ENCODE results near the gene HOXD11. TPM values are rescaled to one million over a fixed set of nuclear protein-coding genes. Genes with fewer than 3 reads are reported as not detected.

HOXD11 gene
- total RNA-seq, 1 donor from 2014 or later, result not detected

DNA sequence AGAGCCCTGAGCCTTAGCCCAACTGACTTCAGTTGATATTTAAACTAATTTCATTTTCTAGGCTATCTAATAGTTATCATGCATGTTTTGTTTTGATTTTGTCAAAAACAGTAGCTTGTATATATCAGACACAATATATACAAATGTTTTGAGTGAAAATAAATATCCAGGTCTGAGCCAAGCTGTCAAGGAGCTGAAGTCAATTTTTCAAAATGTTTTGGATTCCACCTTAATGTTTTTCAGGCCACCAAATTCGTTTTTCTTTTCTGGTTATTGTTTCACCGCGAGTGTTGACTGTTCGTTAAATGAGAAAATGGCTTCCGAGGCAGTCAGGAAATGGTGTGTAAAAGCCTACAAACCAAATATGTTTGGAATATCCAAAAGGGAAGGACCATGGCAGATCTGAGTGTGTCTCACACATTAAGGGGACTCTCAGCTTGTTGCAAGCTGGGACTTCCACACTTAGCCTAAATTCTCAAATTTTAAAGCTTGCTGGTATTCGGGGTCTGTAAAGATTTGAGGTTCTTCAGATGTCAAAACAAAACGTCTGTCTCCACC, 4.7 kb upstream of the HOXD11 start:
- FAIRE-seq (no peak), DNase-seq (ENCODE audit: low spot score in 2 of 2) (no peak)

- FAIRE-seq (no peak), DNase-seq (ENCODE audit: low spot score in 2 of 2) (no peak)
Observed at GRCh38 chr2:176103194-176103593, 3.9 kb upstream of the HOXD11 start.

- no peak for FAIRE-seq
- no peak for DNase-seq (ENCODE audit: low spot score in 2 of 2)
Observed at GRCh38 chr2:176103742-176104315, 3.3 kb upstream of the HOXD11 start.

GRCh38 chr2:176104316-176105077, 2.6 kb upstream of the HOXD11 start:
- FAIRE-seq, result no peak
- no peak for DNase-seq (ENCODE audit: low spot score in 2 of 2)

- DNase-seq (ENCODE audit: low spot score in 2 of 2), result no peak
- no peak for FAIRE-seq
Observed at GRCh38 chr2:176105078-176105729, 1.9 kb upstream of the HOXD11 start.

DNA sequence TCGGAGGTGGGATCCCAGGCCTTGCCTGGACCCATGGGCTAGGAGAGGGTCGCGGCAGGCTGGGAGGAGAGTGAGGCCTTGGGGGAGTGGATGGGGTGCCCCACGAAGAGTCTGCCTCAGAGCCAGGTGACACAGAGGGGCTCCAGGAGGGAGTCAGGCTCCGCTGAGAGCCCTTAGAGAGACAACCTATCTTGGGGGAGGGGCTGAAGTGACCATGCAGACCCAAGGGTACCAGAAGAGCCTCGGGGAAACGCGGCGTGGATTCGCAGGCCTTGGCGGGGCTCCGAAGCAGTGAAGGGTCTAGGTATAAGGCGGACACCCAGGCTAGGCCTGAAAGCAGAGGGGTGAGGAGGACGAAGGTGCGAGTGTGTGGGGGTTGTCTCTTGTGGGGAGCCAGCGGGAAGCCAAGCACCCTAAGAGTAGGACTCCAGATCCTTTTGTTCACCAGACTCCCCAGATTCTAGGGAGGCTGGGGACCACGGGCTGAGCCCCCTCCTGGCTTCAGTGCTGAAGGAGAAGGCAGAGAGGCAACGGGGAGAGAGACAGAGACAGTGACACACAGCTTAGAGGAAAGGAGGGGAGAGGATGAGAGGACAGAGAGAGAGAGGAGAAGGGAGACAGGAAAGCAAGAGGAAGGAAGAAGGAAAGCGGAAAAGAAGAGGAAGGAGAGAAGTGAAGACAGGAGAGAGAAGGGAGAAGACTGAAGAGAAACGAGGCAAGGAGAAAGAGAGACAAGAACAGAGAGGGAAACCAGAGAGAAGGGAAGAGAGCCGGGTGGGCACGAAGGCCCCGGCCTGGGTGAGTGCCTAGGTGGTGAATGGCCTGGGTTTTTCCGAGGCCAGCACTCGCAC, 1.1 kb upstream of the HOXD11 start:
- FAIRE-seq (no peak), DNase-seq (ENCODE audit: low spot score in 2 of 2) (no peak)

DNA sequence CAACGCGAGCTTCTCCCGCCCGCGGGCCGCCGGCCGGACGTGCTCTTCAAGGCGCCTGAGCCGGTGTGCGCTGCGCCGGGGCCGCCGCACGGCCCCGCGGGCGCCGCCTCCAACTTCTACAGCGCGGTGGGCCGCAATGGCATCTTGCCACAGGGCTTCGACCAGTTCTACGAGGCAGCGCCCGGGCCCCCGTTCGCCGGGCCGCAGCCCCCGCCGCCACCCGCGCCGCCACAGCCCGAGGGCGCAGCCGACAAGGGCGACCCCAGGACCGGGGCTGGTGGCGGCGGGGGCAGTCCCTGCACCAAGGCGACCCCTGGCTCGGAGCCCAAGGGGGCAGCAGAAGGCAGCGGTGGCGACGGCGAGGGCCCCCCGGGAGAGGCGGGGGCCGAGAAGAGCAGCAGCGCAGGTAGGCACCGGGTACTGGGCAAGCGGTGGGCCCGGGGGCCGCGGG, 676 bp downstream of the HOXD11 start:
- no peak for DNase-seq (ENCODE audit: low spot score in 2 of 2)
- FAIRE-seq, result no peak

DNA sequence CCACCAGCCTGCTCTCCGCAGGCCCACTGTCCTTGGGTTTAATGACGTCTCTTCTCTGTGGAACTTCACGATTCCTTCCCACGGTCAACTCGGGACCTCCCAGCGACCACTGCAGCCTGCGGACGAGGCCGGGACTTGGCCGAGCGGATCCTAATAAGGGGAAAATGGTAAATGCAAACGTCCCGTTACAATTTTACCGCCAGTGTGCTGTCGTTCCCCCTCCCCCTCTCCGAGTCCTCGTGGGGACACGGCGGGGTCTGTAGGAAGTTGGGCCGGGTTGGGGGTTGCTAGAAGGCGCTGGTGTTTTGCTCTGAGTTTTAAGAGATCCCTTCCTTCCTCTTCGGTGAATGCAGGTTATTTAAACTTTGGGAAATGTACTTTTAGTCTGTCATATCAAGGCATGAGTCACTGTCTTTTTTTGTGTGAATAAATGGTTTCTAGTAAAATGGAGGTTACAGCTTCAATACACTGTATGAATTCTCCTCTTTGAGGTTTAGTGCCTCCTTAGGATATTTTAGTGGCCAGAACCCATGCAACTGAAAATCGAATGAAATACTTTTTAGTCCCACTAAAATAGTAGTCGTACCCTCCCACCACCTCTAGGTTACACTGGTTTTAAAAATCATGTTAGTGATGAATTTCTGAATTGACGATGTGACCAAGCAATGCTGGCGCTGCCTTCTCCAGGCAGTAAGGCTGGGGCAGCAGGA, 2.3 kb downstream of the HOXD11 start:
- DNase-seq (ENCODE audit: low spot score in 2 of 2) (no peak), FAIRE-seq (no peak)

- FAIRE-seq (no peak), DNase-seq (ENCODE audit: low spot score in 2 of 2) (no peak)
Observed at GRCh38 chr2:176109946-176110345, 2.9 kb downstream of the HOXD11 start.

DNA sequence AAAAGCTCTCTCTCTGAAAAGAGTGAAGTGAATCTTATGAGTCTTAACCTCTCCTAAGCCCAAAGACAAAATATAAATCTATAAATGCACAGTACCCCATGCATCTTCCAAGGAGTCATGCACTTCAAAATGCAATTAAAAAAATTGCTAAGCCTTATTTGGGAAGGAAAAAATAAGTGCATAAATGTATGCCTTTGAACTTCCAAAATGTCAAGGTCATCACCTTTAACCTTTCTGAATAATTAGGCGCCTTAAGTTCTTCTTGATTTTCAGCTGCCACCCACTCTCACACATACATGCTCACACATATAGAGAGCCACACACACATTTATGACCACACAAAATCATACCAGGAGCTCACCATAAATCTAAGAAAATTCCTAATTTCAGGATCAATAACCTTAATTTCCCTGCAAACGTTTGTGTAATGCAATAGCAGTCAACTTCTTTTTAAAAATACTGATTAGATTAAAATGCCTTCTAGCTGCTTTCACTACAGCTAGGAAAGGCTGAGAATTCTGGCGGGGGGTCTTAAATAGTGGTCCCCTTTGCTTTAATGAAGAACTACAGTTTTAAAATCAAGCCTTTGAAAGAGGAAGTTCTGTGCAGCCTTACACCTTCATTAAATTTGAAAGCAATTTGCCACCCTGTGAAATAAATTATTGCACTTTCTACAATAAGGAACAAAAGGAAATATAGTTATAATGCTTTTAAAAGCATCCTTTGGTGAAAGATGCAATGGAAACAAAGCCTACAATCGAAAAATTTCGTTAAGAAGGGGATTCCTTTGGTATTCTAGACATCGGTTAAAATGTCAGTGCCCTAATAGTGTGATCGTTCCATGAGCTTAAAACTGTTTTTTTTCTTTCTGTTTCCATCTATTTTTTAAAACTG, 3.6 kb downstream of the HOXD11 start:
- no peak for FAIRE-seq

DNA sequence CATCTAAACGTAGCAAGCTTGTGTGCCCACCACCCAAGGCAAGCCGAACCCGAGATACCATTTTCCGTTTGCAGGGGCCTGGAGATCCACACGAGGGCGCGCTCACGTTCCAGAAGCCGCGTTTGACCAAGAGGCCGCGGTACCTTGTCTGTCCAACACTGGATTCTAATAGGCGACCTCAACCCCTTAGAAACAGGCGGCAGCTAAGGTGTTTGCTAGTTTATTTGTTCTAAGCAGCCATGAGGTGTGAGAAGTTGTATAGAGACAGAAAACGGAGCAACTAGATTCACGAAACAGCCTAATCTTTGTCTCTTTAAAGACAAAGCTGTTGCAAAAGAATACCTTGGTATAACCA, 4.2 kb downstream of the HOXD11 start:
- FAIRE-seq, result no peak
- DNase-seq (ENCODE audit: low spot score in 2 of 2), result no peak

More for the DNA sequence above, 3.6 kb downstream of the HOXD11 start:
- no peak for DNase-seq (ENCODE audit: low spot score in 2 of 2)

DNA sequence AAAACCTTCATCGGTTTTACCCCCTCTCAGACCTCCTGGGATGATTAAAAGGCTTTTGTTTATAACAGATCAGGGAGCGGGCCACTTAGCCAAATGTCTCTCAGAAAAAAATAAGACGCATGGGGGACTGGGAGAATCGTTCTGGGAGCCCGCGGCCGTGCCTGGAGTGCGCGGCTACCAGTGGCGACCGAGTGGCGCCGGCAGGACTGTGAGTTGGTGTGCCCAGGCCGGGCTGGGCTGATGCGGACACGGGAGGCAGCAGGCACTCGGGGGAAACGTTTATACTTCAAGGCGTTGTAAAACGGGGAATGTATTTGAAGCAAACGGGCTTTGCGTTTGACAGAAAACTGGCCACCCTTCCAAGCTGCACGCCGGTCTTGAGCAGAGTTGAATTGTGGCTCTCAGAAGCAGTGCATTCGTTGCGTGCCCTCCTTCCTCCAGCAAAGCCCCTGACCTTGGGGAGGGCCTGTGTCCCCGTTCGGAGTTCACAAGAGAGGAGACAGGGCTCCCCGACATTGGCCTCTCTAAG, 4.8 kb downstream of the HOXD11 start:
- no peak for DNase-seq (ENCODE audit: low spot score in 2 of 2)
- no peak for FAIRE-seq

DNA sequence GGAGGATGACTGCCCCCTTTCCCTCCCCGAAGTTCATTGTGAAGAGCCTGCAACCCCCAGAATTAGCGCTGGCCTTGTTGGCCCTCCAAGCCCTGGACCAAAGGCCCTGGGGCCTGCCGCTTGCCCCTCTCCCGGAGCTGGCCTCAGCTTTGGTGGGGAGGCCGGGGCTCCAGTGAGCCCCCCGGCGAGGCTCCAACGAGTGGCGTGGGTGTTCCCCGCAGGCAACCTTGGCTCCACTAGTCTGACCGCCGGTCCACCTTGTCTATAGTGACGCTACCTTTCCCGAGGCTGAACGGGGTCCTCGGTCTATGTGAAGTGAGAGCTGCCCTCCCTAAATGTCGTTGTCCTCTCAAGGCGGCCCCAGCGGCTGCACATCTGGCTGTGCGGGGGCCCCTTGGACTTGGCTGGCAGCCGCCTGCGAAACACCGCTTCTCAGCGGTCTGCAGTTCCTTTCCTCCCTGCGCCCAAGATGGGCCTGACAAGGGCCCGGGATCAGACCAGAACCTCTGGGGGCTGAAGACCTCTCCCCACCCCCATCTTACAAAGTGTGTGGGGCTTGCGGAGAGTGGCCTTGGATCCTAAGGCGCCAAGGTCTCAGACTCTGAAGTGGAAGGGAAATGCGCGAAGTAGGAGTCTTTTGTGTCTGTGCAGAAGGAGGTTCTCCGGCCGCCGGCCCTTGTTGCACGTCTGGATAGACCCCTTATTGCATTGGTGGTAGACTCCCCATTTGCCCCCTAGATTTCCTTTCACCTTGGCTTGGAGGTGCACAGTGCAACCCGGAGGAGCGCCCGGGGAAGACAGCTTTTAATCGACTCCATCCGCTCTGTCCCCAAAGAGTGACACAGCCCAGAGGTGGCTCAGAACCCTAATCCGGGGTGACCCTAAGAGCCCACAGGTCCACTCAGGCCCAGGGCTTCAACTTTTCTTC, 5.6 kb downstream of the HOXD11 start:
- DNase-seq (ENCODE audit: low spot score in 2 of 2) (no peak), FAIRE-seq (no peak)

GRCh38 chr2:176114120-176114929, 7.2 kb downstream of the HOXD11 start:
- FAIRE-seq (no peak), DNase-seq (ENCODE audit: low spot score in 2 of 2) (no peak)

GRCh38 chr2:176114930-176115625, 8.0 kb downstream of the HOXD11 start:
- DNase-seq (ENCODE audit: low spot score in 2 of 2), result no peak
- no peak for FAIRE-seq
